ENCODE data around the gene PXN. TPM values are rescaled to one million over a fixed set of nuclear protein-coding genes. Genes with fewer than 3 reads are reported as not detected.

Gene PXN
- total and polyA plus RNA-seq, 2 of the 13 experiments (the other 11 are each of a cell fraction or from before 2014, with no cell fraction given), result 13.6 to 14.2 TPM

- Histone ChIP-seq H2AFZ (ENCODE audit: low read length) (no peak overlapping the region), H3K4me2 (ENCODE audit: low read depth, low read length) (no peak overlapping the region), H3K36me3 (replicated peaks in 1 of 2; ENCODE audit: control insufficient read depth in 1 of 2, insufficient read depth in 2 of 2, low read length in 2 of 2) (peaks cover 14 to 27% of the 10 kb centered on the region in 2 experiments), H3K27ac (ENCODE audit: extremely low read length, insufficient read depth, low read length) (peak overlapping the region; percentile 55), H3K9ac (ENCODE audit: insufficient read depth, low read depth, low read length) (peak overlapping the region; percentile 28), H4K20me1 (ENCODE audit: insufficient read depth, low read length) (no peaks in the 10 kb centered on the region), H3K79me2 (ENCODE audit: insufficient read depth, low read length) (peaks cover 2% of the 10 kb centered on the region), H3K4me3 (replicated peaks in 1 of 3; ENCODE audit: insufficient read depth in 1 of 3, low read depth in 2 of 3, low read length in 3 of 3) (no peak overlapping the region), H3K4me1 (ENCODE audit: insufficient read depth, low read length) (peaks cover 64% of the 10 kb centered on the region), H3K9me3 (ENCODE audit: low read length) (no peaks in the 10 kb centered on the region), H3K27me3 (ENCODE audit: control insufficient read depth in 1 of 2, insufficient read depth in 2 of 2, low read length in 2 of 2) (no peaks in the 10 kb centered on the region; a peak in 1 of 5 replicates)
- 98% methylated on average over 11 of the region's 13 CpGs for WGBS (ENCODE audit: low lambda C conversion rate)
- no TSS peak for BruUV-seq (replicated peaks)
- intact Hi-C loops (cut with micrococcal nuclease; ENCODE audit: unreplicated experiment), result no loop called here
- TF ChIP-seq ZNF777 (CRISPR knock-in tag; IDR thresholded peaks at IDR 0.05) (no peak), RCOR2 (CRISPR knock-in tag; IDR thresholded peaks at IDR 0.05) (no peak), PCBP1 (IDR thresholded peaks at IDR 0.05; ENCODE audit: borderline replicate concordance, low read depth, low read length) (0 out of 2 replicates have a peak, but pooled peaks have one; percentile 23), HOXD1 (CRISPR knock-in tag; IDR thresholded peaks at IDR 0.05) (no peak), GABPB1 (CRISPR knock-in tag; IDR thresholded peaks at IDR 0.05) (peak; percentile 2; the same call in 1 of the 2 replicates), IRX3 (CRISPR knock-in tag; IDR thresholded peaks at IDR 0.05; ENCODE audit: borderline replicate concordance, low read depth) (no peak), NFE2L1 (CRISPR knock-in tag; IDR thresholded peaks at IDR 0.05; ENCODE audit: borderline replicate concordance) (no peak), AGO2 (optimal IDR thresholded peaks at IDR 0.05; ENCODE audit: low read depth, low read length) (peak; percentile 16), TBL1XR1 (IDR thresholded peaks at IDR 0.05; ENCODE audit: borderline replicate concordance, low read length, partially characterized antibody) (no peak), HNRNPL (IDR thresholded peaks at IDR 0.05; ENCODE audit: low read depth, low read length) (0 out of 2 replicates have a peak, but pooled peaks have one; percentile 8)
- TF ChIP-seq, protein P1, sequence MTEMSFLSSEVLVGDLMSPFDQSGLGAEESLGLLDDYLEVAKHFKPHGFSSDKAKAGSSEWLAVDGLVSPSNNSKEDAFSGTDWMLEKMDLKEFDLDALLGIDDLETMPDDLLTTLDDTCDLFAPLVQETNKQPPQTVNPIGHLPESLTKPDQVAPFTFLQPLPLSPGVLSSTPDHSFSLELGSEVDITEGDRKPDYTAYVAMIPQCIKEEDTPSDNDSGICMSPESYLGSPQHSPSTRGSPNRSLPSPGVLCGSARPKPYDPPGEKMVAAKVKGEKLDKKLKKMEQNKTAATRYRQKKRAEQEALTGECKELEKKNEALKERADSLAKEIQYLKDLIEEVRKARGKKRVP (CRISPR knock-in tag; IDR thresholded peaks at IDR 0.05), result no peak
- ChIA-PET POLR2A (interaction anchor here (3.6 to 8.2 kb wide), 3 partner anchors 8 to 70 kb away, joined by 30 to 115 read pairs (median 80); partner anchors contain the start of genes RNU4-1, RNU4-2 and RPLP0), CTCF (ENCODE audit: low intra/inter-chr PET ratio, low total read pairs) (no interaction called here)
- FAIRE-seq, result no peak
- DNase-seq (ENCODE audit: low spot score), result no peak
- in situ Hi-C loops (cut with HindIII; ENCODE audit: extremely low pct_ligation_motif_present, low pct_unique_long_range_greater_than_20kb), result no loop called here
- no peak for ATAC-seq
Measured at GRCh38 chr12:120221576-120221900, 44.0 kb downstream of the PXN start.

Data from HepG2 (cell line).